ENCODE data around the gene SPATA13.

The SPATA13 gene

DNA sequence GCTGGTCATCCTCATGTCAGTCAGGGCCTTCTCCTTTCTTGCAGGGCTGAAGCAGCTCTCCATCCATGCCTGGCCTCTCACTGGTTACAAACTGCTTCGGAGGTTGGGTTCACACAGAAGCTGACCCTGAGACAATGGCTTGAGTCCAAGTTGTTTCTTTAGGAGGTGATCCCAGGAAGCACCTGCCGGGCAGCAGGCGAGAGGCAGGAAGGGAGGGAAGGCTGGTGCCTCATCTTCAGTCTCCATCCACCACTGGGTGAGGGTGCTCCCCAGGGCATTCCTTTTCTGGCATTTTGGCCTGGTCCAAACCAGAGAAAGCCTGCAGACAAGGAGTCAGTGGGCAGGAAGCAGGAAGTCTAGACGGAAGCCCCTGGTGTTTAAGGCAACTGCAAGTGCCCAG lies 17.6 kb upstream of the SPATA13 start:
- H3K36me3 ChIP-seq (replicated peaks) = no peaks in the 10 kb centered on the region
- H3K27me3 ChIP-seq (replicated peaks) = no peaks in the 10 kb centered on the region
- H3K27ac ChIP-seq = no peak overlapping the region
- no peak for DNase-seq
- TF ChIP-seq, protein P1, sequence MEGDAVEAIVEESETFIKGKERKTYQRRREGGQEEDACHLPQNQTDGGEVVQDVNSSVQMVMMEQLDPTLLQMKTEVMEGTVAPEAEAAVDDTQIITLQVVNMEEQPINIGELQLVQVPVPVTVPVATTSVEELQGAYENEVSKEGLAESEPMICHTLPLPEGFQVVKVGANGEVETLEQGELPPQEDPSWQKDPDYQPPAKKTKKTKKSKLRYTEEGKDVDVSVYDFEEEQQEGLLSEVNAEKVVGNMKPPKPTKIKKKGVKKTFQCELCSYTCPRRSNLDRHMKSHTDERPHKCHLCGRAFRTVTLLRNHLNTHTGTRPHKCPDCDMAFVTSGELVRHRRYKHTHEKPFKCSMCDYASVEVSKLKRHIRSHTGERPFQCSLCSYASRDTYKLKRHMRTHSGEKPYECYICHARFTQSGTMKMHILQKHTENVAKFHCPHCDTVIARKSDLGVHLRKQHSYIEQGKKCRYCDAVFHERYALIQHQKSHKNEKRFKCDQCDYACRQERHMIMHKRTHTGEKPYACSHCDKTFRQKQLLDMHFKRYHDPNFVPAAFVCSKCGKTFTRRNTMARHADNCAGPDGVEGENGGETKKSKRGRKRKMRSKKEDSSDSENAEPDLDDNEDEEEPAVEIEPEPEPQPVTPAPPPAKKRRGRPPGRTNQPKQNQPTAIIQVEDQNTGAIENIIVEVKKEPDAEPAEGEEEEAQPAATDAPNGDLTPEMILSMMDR (IDR thresholded peaks at IDR 0.05; ENCODE audit: low read depth, low read length, missing control alignments) = no peak
- in situ Hi-C loops (cut with HindIII; ENCODE audit: low pct_ligation_motif_present, low sequenced_read_pairs) = no loop called here
- H3K4me3 ChIP-seq (ENCODE audit: low read depth, low read length) = no peak overlapping the region

DNA sequence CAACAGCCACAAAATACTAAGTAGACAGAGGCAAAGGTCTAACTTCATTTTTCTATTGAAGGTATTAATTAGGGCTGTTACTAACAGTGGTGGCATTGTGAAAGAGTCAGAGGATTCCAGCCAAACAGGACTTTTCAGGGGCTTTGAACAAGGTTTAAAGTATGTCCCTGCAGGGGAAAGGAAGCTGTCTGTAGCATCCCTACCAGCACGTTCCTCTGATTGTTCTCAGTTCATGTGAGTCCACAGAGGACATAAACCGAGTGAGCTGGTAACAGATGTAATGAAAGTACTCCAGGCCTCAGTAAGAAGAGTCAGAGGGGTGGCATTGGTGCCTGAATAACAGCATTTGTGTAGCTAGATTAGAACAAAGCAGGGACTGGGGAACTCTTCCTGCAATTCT lies 15.3 kb upstream of the SPATA13 start:
- Histone ChIP-seq H3K4me3 (ENCODE audit: low read depth, low read length) (no peak overlapping the region), H3K36me3 (replicated peaks) (no peaks in the 10 kb centered on the region), H3K27me3 (replicated peaks) (no peaks in the 10 kb centered on the region), H3K27ac (no peak overlapping the region)
- TF ChIP-seq, protein P1 (IDR thresholded peaks at IDR 0.05; ENCODE audit: low read depth, low read length, missing control alignments) = no peak
- in situ Hi-C loops (cut with HindIII; ENCODE audit: low pct_ligation_motif_present, low sequenced_read_pairs) = no loop called here
- no peak for DNase-seq

DNA sequence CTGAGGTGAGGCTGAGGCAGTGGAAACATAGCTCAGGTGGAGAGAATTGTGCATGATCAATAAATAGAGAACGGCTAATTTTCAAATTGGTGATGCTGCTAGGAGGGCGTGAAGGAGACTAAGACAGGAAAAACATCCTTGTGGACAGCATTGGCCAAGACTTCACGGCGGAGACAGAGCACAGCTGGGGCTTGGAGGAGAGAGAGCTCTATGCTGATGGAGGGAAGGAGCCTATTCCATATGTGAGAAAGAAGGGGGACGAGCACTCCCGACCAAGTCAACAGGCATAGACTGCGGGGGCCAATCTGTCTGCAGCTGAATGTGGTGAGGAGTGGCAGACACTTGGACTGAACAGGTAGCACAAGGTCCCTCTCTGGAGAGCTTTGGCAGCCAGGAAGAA lies 14.8 kb upstream of the SPATA13 start:
- TF ChIP-seq, protein P1 (IDR thresholded peaks at IDR 0.05; ENCODE audit: low read depth, low read length, missing control alignments) = no peak
- H3K27ac ChIP-seq = no peak overlapping the region
- in situ Hi-C loops (cut with HindIII; ENCODE audit: low pct_ligation_motif_present, low sequenced_read_pairs) = no loop called here
- no peaks in the 10 kb centered on the region for H3K27me3 ChIP-seq (replicated peaks)
- no peak for DNase-seq
- no peak overlapping the region for H3K4me3 ChIP-seq (ENCODE audit: low read depth, low read length)
- H3K36me3 ChIP-seq (replicated peaks) = no peaks in the 10 kb centered on the region

DNA sequence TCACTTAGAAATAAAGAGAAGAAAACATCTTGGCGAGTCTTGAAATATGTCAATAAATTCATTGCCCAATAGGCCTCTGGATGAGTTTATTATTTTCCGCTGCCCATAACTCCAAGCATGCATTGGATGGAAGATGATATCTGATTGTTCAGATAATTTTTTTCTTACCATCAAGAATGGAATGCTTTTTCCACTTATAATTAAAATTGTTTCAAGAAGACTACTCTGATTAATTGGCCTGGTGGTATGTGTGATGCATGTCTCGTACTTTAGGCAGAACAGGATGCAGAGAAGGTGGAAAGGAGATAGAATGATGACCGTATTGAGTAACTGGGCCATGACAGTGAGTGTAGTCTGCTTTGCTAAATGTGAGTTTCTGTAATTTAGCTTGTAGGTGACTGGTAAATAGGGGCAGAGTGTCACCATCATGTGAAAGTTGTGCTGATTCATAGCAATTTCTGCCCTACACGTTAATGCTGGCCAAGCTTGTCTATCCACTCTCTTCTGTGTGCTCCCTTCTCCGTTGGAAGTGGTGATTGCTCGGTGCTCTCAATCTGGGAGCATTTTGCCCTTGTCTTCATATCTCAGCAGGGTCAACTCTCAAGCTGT lies 13.5 kb upstream of the SPATA13 start:
- TF ChIP-seq, protein P1 (IDR thresholded peaks at IDR 0.05; ENCODE audit: low read depth, low read length, missing control alignments) = no peak
- H3K36me3 ChIP-seq (replicated peaks) = no peaks in the 10 kb centered on the region
- no peak overlapping the region for H3K4me3 ChIP-seq (ENCODE audit: low read depth, low read length)
- no peak overlapping the region for H3K27ac ChIP-seq
- no peaks in the 10 kb centered on the region for H3K27me3 ChIP-seq (replicated peaks)
- no peak for DNase-seq
- in situ Hi-C loops (cut with HindIII; ENCODE audit: low pct_ligation_motif_present, low sequenced_read_pairs) = no loop called here

DNA sequence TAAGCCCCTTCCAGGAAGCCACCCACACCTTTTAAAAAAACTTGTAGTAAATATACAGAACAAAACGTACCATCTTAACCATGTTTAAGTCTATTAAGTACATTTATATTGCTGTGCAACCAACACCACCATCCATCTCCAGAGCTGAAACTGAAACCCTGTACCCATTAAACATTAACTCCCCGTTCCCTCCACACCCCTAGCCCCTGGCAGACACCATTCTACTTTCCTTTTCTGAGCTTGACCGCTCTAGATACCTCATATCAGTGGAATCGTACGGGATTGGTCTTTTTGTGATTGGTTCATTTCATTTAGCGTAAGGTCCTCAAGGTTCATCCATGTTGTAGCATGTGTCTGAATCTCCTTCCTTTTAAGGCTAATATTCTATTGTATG lies 13.0 kb upstream of the SPATA13 start:
- in situ Hi-C loops (cut with HindIII; ENCODE audit: low pct_ligation_motif_present, low sequenced_read_pairs) = no loop called here
- DNase-seq = no peak

More for the DNA sequence above, 13.0 kb upstream of the SPATA13 start:
- Histone ChIP-seq H3K4me3 (ENCODE audit: low read depth, low read length) (no peak overlapping the region), H3K27me3 (replicated peaks) (no peaks in the 10 kb centered on the region), H3K27ac (no peak overlapping the region), H3K36me3 (replicated peaks) (no peaks in the 10 kb centered on the region)
- TF ChIP-seq, protein P1 (IDR thresholded peaks at IDR 0.05; ENCODE audit: low read depth, low read length, missing control alignments) = no peak
